Measurements from ENCODE around the gene METTL21A. TPM values are rescaled to one million over a fixed set of nuclear protein-coding genes. Genes with fewer than 3 reads are reported as not detected.

The METTL21A gene
- total and polyA plus RNA-seq, 2 donors from 2014 or later = 10.7 to 17.4 TPM

- intact Hi-C loops (cut with DNase I) = no loop called here
- Histone ChIP-seq H3K9ac (ENCODE audit: low read length in 3 of 3) (no peak overlapping the region), H3K4me3 (ENCODE audit: low read length in 3 of 3) (no peak overlapping the region), H3K36me3 (ENCODE audit: control insufficient read depth in 2 of 3, insufficient read depth in 3 of 3, low read length in 3 of 3) (peaks cover 0 to 5% (median 5%) of the 10 kb centered on the region in 3 donors), H3K9me3 (ENCODE audit: control insufficient read depth in 2 of 3, insufficient read depth in 1 of 3, low read length in 3 of 3) (no peaks in the 10 kb centered on the region), H3K27me3 (ENCODE audit: control insufficient read depth, insufficient read depth, low read length) (no peaks in the 10 kb centered on the region), H3K27ac (ENCODE audit: low read depth in 2 of 2, low read length in 2 of 2) (no peak overlapping the region), H3K4me1 (ENCODE audit: control insufficient read depth in 2 of 3, insufficient read depth in 2 of 3, low read depth in 1 of 3, low read length in 3 of 3) (peaks cover 0 to 2% (median 0%) of the 10 kb centered on the region in 3 donors)
- no peak for FAIRE-seq
- no peak for DNase-seq
- TF ChIP-seq CTCF (IDR thresholded peaks at IDR 0.05; ENCODE audit: borderline replicate concordance, extremely low read depth, insufficient read depth) = no peak
Observed at GRCh38 chr2:207616185-207616584, 9.0 kb downstream of the METTL21A start.

- Histone ChIP-seq H3K9me3 (ENCODE audit: control insufficient read depth in 2 of 3, insufficient read depth in 1 of 3, low read length in 3 of 3) (no peaks in the 10 kb centered on the region), H3K27me3 (ENCODE audit: control insufficient read depth, insufficient read depth, low read length) (no peaks in the 10 kb centered on the region), H3K36me3 (ENCODE audit: control insufficient read depth in 2 of 3, insufficient read depth in 3 of 3, low read length in 3 of 3) (peaks cover 0 to 5% (median 5%) of the 10 kb centered on the region in 3 donors), H3K4me3 (ENCODE audit: low read length in 3 of 3) (no peak overlapping the region), H3K9ac (ENCODE audit: low read length in 3 of 3) (no peak overlapping the region), H3K4me1 (ENCODE audit: control insufficient read depth in 2 of 3, insufficient read depth in 2 of 3, low read depth in 1 of 3, low read length in 3 of 3) (peaks cover 0 to 2% (median 0%) of the 10 kb centered on the region in 3 donors), H3K27ac (ENCODE audit: low read depth in 2 of 2, low read length in 2 of 2) (no peak overlapping the region)
- intact Hi-C loops (cut with DNase I) = no loop called here
- DNase-seq (no peak), FAIRE-seq (no peak)
- no peak for TF ChIP-seq CTCF (IDR thresholded peaks at IDR 0.05; ENCODE audit: borderline replicate concordance, extremely low read depth, insufficient read depth)
Observed at GRCh38 chr2:207614824-207615223, 10.4 kb downstream of the METTL21A start.

- TF ChIP-seq CTCF (IDR thresholded peaks at IDR 0.05; ENCODE audit: borderline replicate concordance, extremely low read depth, insufficient read depth) = no peak
- no peaks in the 10 kb centered on the region for H3K27me3 ChIP-seq (ENCODE audit: control insufficient read depth, insufficient read depth, low read length)
- H3K9ac ChIP-seq (ENCODE audit: low read length in 3 of 3) = no peak overlapping the region
- FAIRE-seq (no peak), DNase-seq (no peak)
- H3K27ac ChIP-seq (ENCODE audit: low read depth in 2 of 2, low read length in 2 of 2) = no peak overlapping the region
- intact Hi-C loops (cut with DNase I) = no loop called here
- H3K9me3 ChIP-seq (ENCODE audit: control insufficient read depth in 2 of 3, insufficient read depth in 1 of 3, low read length in 3 of 3) = no peaks in the 10 kb centered on the region
- H3K4me1 ChIP-seq (ENCODE audit: control insufficient read depth in 2 of 3, insufficient read depth in 2 of 3, low read depth in 1 of 3, low read length in 3 of 3) = peaks cover 0 to 2% (median 0%) of the 10 kb centered on the region in 3 donors
- no peak overlapping the region for H3K4me3 ChIP-seq (ENCODE audit: low read length in 3 of 3)
- H3K36me3 ChIP-seq (ENCODE audit: control insufficient read depth in 2 of 3, insufficient read depth in 3 of 3, low read length in 3 of 3) = peaks cover 0 to 5% (median 0%) of the 10 kb centered on the region in 3 donors
Observed at GRCh38 chr2:207612714-207613113, 12.5 kb downstream of the METTL21A start.

- TF ChIP-seq CTCF (IDR thresholded peaks at IDR 0.05; ENCODE audit: borderline replicate concordance, extremely low read depth, insufficient read depth) = no peak
- no peak overlapping the region for H3K9ac ChIP-seq (ENCODE audit: low read length in 3 of 3)
- intact Hi-C loops (cut with DNase I) = no loop called here
- DNase-seq (no peak), FAIRE-seq (no peak)
- H3K9me3 ChIP-seq (ENCODE audit: control insufficient read depth in 2 of 3, insufficient read depth in 1 of 3, low read length in 3 of 3) = no peaks in the 10 kb centered on the region
- no peaks in the 10 kb centered on the region for H3K36me3 ChIP-seq (ENCODE audit: control insufficient read depth in 2 of 3, insufficient read depth in 3 of 3, low read length in 3 of 3)
- H3K4me1 ChIP-seq (ENCODE audit: control insufficient read depth in 2 of 3, insufficient read depth in 2 of 3, low read depth in 1 of 3, low read length in 3 of 3) = no peaks in the 10 kb centered on the region
- H3K4me3 ChIP-seq (ENCODE audit: low read length in 3 of 3) = no peak overlapping the region
- H3K27ac ChIP-seq (ENCODE audit: low read depth in 2 of 2, low read length in 2 of 2) = no peak overlapping the region
- no peaks in the 10 kb centered on the region for H3K27me3 ChIP-seq (ENCODE audit: control insufficient read depth, insufficient read depth, low read length)
Observed at GRCh38 chr2:207606829-207607228, 18.4 kb downstream of the METTL21A start.
